CD4-positive, alpha-beta T cell treated with Interleukin-17A for 4 hours (primary cell): Measurements from ENCODE around the gene NAA15.
"Not testable (repeated sequence)": the region's sequence is repeated elsewhere in the genome, so short reads cannot be mapped to it uniquely, and the experiment has no call there.

Experiments
- DNase-seq: peaks from one replicate; pipeline ENCODE4 v3.0.0-alpha.2; 2020; ENCODE audit warnings: mixed read lengths

The NAA15 gene

GRCh38 chr4:139454111-139455045, 153.1 kb downstream of the NAA15 start, which contains the start of gene RAB33B:
TSS of gene RAB33B (plus strand) at chr4:139454121. CDS start at chr4:139454196, 75 bp downstream.
- no peak for DNase-seq

- DNase-seq: no peak
Measured at GRCh38 chr4:139455126-139455538, 153.8 kb downstream of the NAA15 start.

GRCh38 chr4:139457318-139457717, 156.0 kb downstream of the NAA15 start:
- DNase-seq: no peak

DNA sequence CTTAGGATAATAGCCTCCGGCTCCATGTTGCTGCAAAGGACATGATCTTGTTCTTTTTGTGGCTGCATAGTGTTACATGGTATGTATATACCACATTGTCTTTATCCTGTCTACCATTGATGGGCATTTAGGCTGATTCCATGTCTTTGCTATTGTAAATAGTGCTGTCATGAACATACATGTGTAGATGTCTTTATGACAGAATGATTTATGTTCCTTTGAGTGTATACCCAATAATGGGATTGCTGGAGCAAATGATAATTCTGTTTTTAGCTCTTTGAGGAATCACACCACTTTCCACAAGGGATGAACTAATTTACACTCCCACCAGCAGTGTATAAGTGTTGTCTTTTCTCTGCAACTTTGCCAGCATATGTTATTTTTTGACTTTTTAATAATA, 157.2 kb downstream of the NAA15 start:
- DNase-seq: no peak

DNA sequence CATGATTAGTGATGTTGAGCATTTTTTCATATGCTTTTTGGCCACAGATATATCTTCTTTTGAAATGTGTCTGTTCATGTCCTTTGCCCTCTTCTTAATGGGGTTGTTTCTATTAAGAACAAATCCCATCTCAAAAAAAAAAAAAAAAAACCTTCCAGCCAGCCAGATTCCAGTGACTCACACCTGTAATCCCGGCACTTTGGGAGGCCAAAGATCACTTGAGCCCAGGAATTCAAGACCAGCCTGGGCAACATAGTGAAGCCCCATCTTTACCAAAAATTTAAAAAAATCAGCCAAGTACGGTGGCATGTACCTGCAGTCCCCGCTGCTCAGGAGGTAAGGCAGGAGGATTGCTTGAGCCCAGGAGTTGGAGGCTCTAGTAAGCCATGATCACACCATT, 157.7 kb downstream of the NAA15 start:
- no peak for DNase-seq

GRCh38 chr4:139460565-139460964, 159.3 kb downstream of the NAA15 start:
- DNase-seq: no peak

DNA sequence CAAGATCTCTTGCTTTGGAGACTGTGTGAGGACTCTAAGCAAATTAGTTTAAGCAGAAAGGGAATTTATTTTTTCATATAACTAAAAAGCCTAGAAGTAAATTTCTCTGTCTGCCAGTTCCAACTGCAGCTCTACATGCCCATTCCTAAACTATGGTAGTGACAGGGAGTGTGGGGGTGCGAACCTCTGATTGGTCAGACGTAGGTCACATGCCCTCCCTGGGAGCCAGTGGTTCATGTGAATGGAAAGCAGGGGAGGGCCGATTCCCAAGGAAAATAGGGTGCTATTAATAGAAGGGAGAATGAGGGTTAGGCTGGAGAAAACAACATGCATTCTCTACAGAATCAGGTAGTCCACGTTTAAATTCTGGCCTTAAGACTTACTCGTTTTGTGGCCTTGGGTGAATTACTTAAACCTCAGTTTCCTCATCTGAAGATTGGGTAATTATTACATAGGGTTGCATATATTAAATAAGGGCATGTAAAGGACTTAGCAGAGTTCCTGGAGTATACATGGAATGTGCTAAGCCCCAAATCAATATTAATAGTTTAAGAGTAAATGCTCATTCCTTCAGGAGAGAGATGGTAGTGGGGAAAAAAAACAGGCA, 159.8 kb downstream of the NAA15 start:
- no peak for DNase-seq

DNA sequence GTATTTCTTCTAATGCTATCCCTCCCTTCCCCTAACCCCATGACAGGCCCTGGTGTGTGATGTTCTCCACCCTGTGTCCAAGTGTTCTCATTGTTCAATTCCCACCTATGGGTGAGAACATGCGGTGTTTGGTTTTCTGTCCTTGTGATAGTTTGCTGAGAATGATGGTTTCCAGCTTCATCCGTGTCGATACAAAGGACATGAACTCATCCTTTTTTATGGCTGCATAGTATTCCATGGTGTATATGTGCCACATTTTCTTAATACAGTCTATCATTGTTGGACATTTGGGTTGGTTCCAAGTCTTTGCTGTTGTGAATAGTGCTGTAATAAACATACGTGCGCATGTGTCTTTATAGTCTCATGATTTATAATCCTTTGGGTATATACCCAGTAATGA, 163.2 kb downstream of the NAA15 start:
- DNase-seq: not testable (repeated sequence)

DNA sequence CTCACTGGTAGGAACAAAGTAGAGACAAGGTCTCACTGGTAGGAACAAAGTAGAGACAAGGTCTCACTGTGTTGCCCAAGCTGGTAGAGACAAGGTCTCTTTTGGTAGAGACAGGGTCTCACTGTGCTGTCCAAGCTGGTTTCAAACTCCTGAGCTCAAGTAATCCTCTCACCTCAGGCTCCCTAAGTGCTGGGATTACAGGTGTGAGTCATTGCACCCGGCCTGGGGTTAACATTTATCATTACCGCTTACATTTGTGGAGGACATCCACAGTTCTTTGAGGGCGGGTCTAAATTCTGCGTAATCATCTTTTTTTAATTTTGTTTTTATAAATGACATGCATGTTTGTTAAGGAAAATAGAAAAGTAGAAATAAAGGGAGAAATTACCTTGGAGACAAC, 164.6 kb downstream of the NAA15 start:
- DNase-seq: no peak

DNA sequence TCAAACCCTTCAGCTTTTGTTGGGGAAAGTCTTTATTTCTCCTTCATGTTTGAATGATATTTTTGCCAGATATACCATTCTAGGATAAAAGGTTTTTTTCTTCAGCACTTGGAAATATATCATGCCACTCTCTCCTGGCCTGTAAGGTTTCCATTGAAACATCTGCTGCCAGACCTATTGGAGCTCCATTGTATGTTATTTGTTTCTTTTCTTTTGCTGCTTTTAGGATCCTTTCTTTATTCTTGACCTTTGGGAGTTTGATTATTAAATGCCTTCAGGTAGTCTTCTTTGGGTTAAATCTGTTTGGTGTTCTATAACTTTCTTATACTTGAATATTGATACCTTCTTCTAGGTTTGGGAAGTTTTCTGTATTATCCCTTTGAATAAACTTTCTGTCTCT, 167.5 kb downstream of the NAA15 start:
- not testable (repeated sequence) for DNase-seq

DNA sequence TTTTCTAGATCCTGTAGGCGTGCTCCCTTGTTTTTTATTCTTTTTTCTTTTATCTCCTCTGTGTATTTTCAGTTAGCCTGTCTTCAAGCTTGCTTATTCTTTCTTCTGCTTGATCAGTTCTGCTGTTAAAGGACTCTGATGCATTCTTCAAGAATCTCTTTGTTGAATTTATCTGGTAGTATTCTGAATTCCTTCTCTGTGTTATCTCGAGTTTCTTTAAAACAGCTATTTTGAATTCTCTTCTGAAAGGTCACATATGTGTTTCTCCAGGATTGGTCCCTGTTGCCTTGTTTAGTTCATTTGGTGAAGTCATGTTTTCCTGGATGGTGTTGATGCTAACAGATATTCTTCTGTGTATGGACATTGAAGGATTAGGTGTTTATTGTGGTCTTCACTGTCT, 167.9 kb downstream of the NAA15 start:
- DNase-seq: no peak
